IPS DF 6.9 (cell line): ENCODE results near the gene EPHB1.

Source experiments
- DNase-seq: peaks from one replicate; pipeline ENCODE4 v3.0.0-alpha.2; 2013; ENCODE audit warnings: low read depth, low spot score
- H3K27ac ChIP-seq: one replicate; pipeline ENCODE4 v1.5.1; 2013; ENCODE audit warnings: low read length, control low read depth
- H3K27me3 ChIP-seq: 2 replicates; pipeline ENCODE4 v1.6.1; 2013; ENCODE audit warnings: mild to moderate bottlenecking, low read length; ENCODE audit not compliant: control insufficient read depth, insufficient read depth
- H3K36me3 ChIP-seq: 2 replicates; pipeline ENCODE4 v1.6.1; 2013; ENCODE audit warnings: low read length; ENCODE audit not compliant: control insufficient read depth, insufficient read depth
- H3K4me1 ChIP-seq: 2 replicates; pipeline ENCODE4 v1.6.1; 2013; ENCODE audit warnings: low read length; ENCODE audit not compliant: control insufficient read depth, insufficient read depth
- H3K4me3 ChIP-seq: 2 replicates; pipeline ENCODE4 v1.5.1; 2013; ENCODE audit warnings: mild to moderate bottlenecking, low read length
- H3K9me3 ChIP-seq: 2 replicates; pipeline ENCODE4 v1.6.1; 2013; ENCODE audit warnings: low read length, inconsistent platforms; ENCODE audit not compliant: control insufficient read depth, insufficient read depth
- WGBS: extraction: QIAGEN DNeasy Blood & Tissue Kit; methylation state at CpG from one replicate; pipeline ENCODE4 v1.1.7; 2013; ENCODE audit warnings: mixed read lengths, missing lambda C conversion rate; ENCODE audit not compliant: insufficient read length, insufficient coverage; 5-methylcytosine and 5-hydroxymethylcytosine counted together

EPHB1 gene

GRCh38 chr3:135075157-135075556, 280.1 kb downstream of the EPHB1 start:
- no peak overlapping the region for H3K4me3 ChIP-seq

GRCh38 chr3:135076341-135076740, 281.3 kb downstream of the EPHB1 start:
- no peak for DNase-seq
- Histone ChIP-seq H3K4me1 (0 out of 2 replicates have a peak, but pooled peaks cover 2% of the 10 kb centered on the region), H3K27me3 (no peaks in the 10 kb centered on the region), H3K9me3 (no peaks in the 10 kb centered on the region), H3K4me3 (no peak overlapping the region), H3K27ac (no peak overlapping the region), H3K36me3 (no peaks in the 10 kb centered on the region)

More at GRCh38 chr3:135075157-135075556, 280.1 kb downstream of the EPHB1 start:
- no peaks in the 10 kb centered on the region for H3K27me3 ChIP-seq
- H3K4me1 ChIP-seq = 0 out of 2 replicates have a peak, but pooled peaks cover 2% of the 10 kb centered on the region
- no peak overlapping the region for H3K27ac ChIP-seq
- no peaks in the 10 kb centered on the region for H3K36me3 ChIP-seq
- DNase-seq = no peak
- no CpG with 5 or more reads among the region's 3 CpGs for WGBS
- no peaks in the 10 kb centered on the region for H3K9me3 ChIP-seq

GRCh38 chr3:135077186-135077585, 282.1 kb downstream of the EPHB1 start:
- no peaks in the 10 kb centered on the region for H3K9me3 ChIP-seq
- no peak overlapping the region for H3K4me3 ChIP-seq
- 0 out of 2 replicates have a peak, but pooled peaks cover 2% of the 10 kb centered on the region for H3K4me1 ChIP-seq
- no CpG with 5 or more reads among the region's 3 CpGs for WGBS
- no peaks in the 10 kb centered on the region for H3K36me3 ChIP-seq
- no peaks in the 10 kb centered on the region for H3K27me3 ChIP-seq
- H3K27ac ChIP-seq = no peak overlapping the region
- no peak for DNase-seq

- DNase-seq = peak; percentile 9
- H3K4me1 ChIP-seq = 0 out of 2 replicates have a peak, but pooled peaks cover 2% of the 10 kb centered on the region
- WGBS = no CpG with 5 or more reads among the region's 2 CpGs
- no peaks in the 10 kb centered on the region for H3K27me3 ChIP-seq
- H3K27ac ChIP-seq = no peak overlapping the region
- H3K36me3 ChIP-seq = no peaks in the 10 kb centered on the region
- H3K9me3 ChIP-seq = no peaks in the 10 kb centered on the region
- H3K4me3 ChIP-seq = no peak overlapping the region
Observed at GRCh38 chr3:135078283-135078682, 283.2 kb downstream of the EPHB1 start.

GRCh38 chr3:135079095-135079494, 284.0 kb downstream of the EPHB1 start:
- H3K27ac ChIP-seq = no peak overlapping the region
- no peak for DNase-seq
- H3K9me3 ChIP-seq = no peaks in the 10 kb centered on the region
- H3K36me3 ChIP-seq = no peaks in the 10 kb centered on the region
- WGBS = no CpG with 5 or more reads among the region's 3 CpGs
- H3K4me3 ChIP-seq = no peak overlapping the region
- H3K27me3 ChIP-seq = no peaks in the 10 kb centered on the region
- 0 out of 2 replicates have a peak, but pooled peaks cover 2% of the 10 kb centered on the region for H3K4me1 ChIP-seq

GRCh38 chr3:135081451-135081850, 286.4 kb downstream of the EPHB1 start:
- Histone ChIP-seq H3K36me3 (no peaks in the 10 kb centered on the region), H3K27ac (no peak overlapping the region), H3K27me3 (no peaks in the 10 kb centered on the region), H3K9me3 (no peaks in the 10 kb centered on the region), H3K4me3 (no peak overlapping the region), H3K4me1 (0 out of 2 replicates have a peak, but pooled peaks cover 3% of the 10 kb centered on the region)
- DNase-seq = no peak
- no CpG with 5 or more reads among the region's 2 CpGs for WGBS

- WGBS = no CpG with 5 or more reads among the region's 5 CpGs
- no peak overlapping the region for H3K27ac ChIP-seq
- H3K4me3 ChIP-seq = no peak overlapping the region
- H3K9me3 ChIP-seq = no peaks in the 10 kb centered on the region
- no peak for DNase-seq
- H3K36me3 ChIP-seq = no peaks in the 10 kb centered on the region
- H3K4me1 ChIP-seq = 0 out of 2 replicates have a peak, but pooled peaks cover 3% of the 10 kb centered on the region
- no peaks in the 10 kb centered on the region for H3K27me3 ChIP-seq
Observed at GRCh38 chr3:135081856-135082434, 286.9 kb downstream of the EPHB1 start.

- H3K36me3 ChIP-seq = no peaks in the 10 kb centered on the region
- no peaks in the 10 kb centered on the region for H3K9me3 ChIP-seq
- H3K27me3 ChIP-seq = no peaks in the 10 kb centered on the region
- H3K4me1 ChIP-seq = 0 out of 2 replicates have a peak, but pooled peaks cover 3% of the 10 kb centered on the region
- no peak for DNase-seq
- WGBS = no CpG with 5 or more reads among the region's 7 CpGs
- H3K27ac ChIP-seq = no peak overlapping the region
- H3K4me3 ChIP-seq = no peak overlapping the region
Observed at GRCh38 chr3:135082706-135083105, 287.6 kb downstream of the EPHB1 start.

- no peak overlapping the region for H3K4me3 ChIP-seq
- H3K4me1 ChIP-seq = 0 out of 2 replicates have a peak, but pooled peaks cover 3% of the 10 kb centered on the region
- WGBS = no CpG with 5 or more reads among the region's 1 CpG
- no peaks in the 10 kb centered on the region for H3K9me3 ChIP-seq
- no peak overlapping the region for H3K27ac ChIP-seq
- H3K36me3 ChIP-seq = no peaks in the 10 kb centered on the region
- no peak for DNase-seq
- no peaks in the 10 kb centered on the region for H3K27me3 ChIP-seq
Observed at GRCh38 chr3:135083179-135083578, 288.1 kb downstream of the EPHB1 start.

- H3K9me3 ChIP-seq = no peaks in the 10 kb centered on the region
- 0 out of 2 replicates have a peak, but pooled peaks cover 3% of the 10 kb centered on the region for H3K4me1 ChIP-seq
- H3K4me3 ChIP-seq = no peak overlapping the region
- DNase-seq = no peak
- H3K27me3 ChIP-seq = no peaks in the 10 kb centered on the region
- no peaks in the 10 kb centered on the region for H3K36me3 ChIP-seq
- no CpG with 5 or more reads among the region's 1 CpG for WGBS
- no peak overlapping the region for H3K27ac ChIP-seq
Observed at GRCh38 chr3:135083756-135084155, 288.7 kb downstream of the EPHB1 start.

- 0 out of 2 replicates have a peak, but pooled peaks cover 3% of the 10 kb centered on the region for H3K4me1 ChIP-seq
Observed at GRCh38 chr3:135084405-135084804, 289.3 kb downstream of the EPHB1 start.

More at GRCh38 chr3:135084405-135084804, 289.3 kb downstream of the EPHB1 start:
- no peaks in the 10 kb centered on the region for H3K9me3 ChIP-seq
- no CpG with 5 or more reads among the region's 7 CpGs for WGBS
- H3K27ac ChIP-seq = no peak overlapping the region
- no peak overlapping the region for H3K4me3 ChIP-seq
- no peaks in the 10 kb centered on the region for H3K27me3 ChIP-seq
- no peaks in the 10 kb centered on the region for H3K36me3 ChIP-seq
- DNase-seq = no peak
